ENCODE measurements around the gene RAB11FIP4. TPM values are rescaled to one million over a fixed set of nuclear protein-coding genes. Genes with fewer than 3 reads are reported as not detected.
A peak's percentile ranks its signal among the peaks of the same experiment; 100 is the strongest.

Gene RAB11FIP4
- total and polyA plus RNA-seq, 2 of the 13 experiments (the other 11 are each of a cell fraction or from before 2014, with no cell fraction given) = 28.0 to 89.3 TPM

DNA sequence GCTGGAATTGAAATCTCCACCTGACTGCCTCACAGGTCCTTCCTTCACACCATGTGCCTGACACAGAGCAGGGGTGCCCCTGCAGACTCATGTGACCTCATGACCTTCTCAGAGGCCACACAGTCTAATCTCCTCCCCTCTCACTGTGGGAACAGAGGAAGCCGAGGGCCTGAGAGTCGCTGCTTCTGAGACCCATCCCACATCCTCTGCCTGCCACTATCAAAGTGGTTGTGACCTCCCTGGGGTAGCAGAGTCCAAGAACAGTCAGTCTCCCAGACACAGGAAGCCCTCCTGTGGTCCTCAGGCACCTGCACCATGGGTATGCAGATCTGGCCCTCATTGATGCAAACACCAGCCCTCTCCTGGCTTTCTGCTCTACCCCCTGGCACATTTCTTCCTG is 78.5 kb downstream of the RAB11FIP4 start (continued):
- peak; percentile 66 for TF ChIP-seq NR2C2 (CRISPR knock-in tag; IDR thresholded peaks at IDR 0.05; ENCODE audit: borderline replicate concordance)
- no peak for TF ChIP-seq RCOR2 (CRISPR knock-in tag; IDR thresholded peaks at IDR 0.05)
- no peak for TF ChIP-seq FOXA1 (IDR thresholded peaks at IDR 0.05)
- 0 out of 2 replicates have a peak, but pooled peaks have one; percentile 6 for TF ChIP-seq FOXA1 (CRISPR knock-in tag; IDR thresholded peaks at IDR 0.05)
- TF ChIP-seq RXRB (CRISPR knock-in tag; IDR thresholded peaks at IDR 0.05; ENCODE audit: borderline replicate concordance) = 0 out of 2 replicates have a peak, but pooled peaks have one; percentile 36
- TF ChIP-seq ZNF460 (CRISPR knock-in tag; IDR thresholded peaks at IDR 0.05; ENCODE audit: borderline replicate concordance) = no peak
- TF ChIP-seq SOX6 (IDR thresholded peaks at IDR 0.05) = no peak
- TF ChIP-seq SOX6 (CRISPR knock-in tag; IDR thresholded peaks at IDR 0.05) = peak; percentile 45; the same call in 1 of the 2 replicates
- 0 out of 2 replicates have a peak, but pooled peaks have one; percentile 24 for TF ChIP-seq PHF21A (CRISPR knock-in tag; IDR thresholded peaks at IDR 0.05)
- no peak for TF ChIP-seq KDM3A (CRISPR knock-in tag; IDR thresholded peaks at IDR 0.05; ENCODE audit: low read depth)
- peak; percentile 44; the same call in 1 of the 2 replicates for TF ChIP-seq MYC (CRISPR knock-in tag; IDR thresholded peaks at IDR 0.05; ENCODE audit: borderline replicate concordance)
- peak; percentile 85 for TF ChIP-seq ZSCAN25 (CRISPR knock-in tag; IDR thresholded peaks at IDR 0.05)
- TF ChIP-seq IKZF4 (CRISPR knock-in tag; IDR thresholded peaks at IDR 0.05; ENCODE audit: borderline replicate concordance, low read depth, not compliant biosample characterization) = no peak
- no peak for TF ChIP-seq ZNF292 (CRISPR knock-in tag; IDR thresholded peaks at IDR 0.05; ENCODE audit: borderline replicate concordance, low read depth)
- no peak for TF ChIP-seq ZNF614 (CRISPR knock-in tag; IDR thresholded peaks at IDR 0.05; ENCODE audit: borderline replicate concordance)
- TF ChIP-seq ZNF724P (CRISPR knock-in tag; IDR thresholded peaks at IDR 0.05; ENCODE audit: borderline replicate concordance) = no peak
- TF ChIP-seq JUNB (CRISPR knock-in tag; IDR thresholded peaks at IDR 0.05; ENCODE audit: borderline replicate concordance) = no peak
- TF ChIP-seq PRMT3 (CRISPR knock-in tag; IDR thresholded peaks at IDR 0.05; ENCODE audit: borderline replicate concordance, low read depth) = no peak
- 0 out of 2 replicates have a peak, but pooled peaks have one; percentile 18 for TF ChIP-seq ZNF205 (CRISPR knock-in tag; IDR thresholded peaks at IDR 0.05)
- TF ChIP-seq MTA1 (CRISPR knock-in tag; IDR thresholded peaks at IDR 0.05; ENCODE audit: borderline replicate concordance) = 0 out of 2 replicates have a peak, but pooled peaks have one; percentile 44
- no peak for TF ChIP-seq NONO (IDR thresholded peaks at IDR 0.05)
- 0 out of 2 replicates have a peak, but pooled peaks have one; percentile 35 for TF ChIP-seq NONO (CRISPR knock-in tag; conservative IDR thresholded peaks at IDR 0.05)
- TF ChIP-seq, protein P1, sequence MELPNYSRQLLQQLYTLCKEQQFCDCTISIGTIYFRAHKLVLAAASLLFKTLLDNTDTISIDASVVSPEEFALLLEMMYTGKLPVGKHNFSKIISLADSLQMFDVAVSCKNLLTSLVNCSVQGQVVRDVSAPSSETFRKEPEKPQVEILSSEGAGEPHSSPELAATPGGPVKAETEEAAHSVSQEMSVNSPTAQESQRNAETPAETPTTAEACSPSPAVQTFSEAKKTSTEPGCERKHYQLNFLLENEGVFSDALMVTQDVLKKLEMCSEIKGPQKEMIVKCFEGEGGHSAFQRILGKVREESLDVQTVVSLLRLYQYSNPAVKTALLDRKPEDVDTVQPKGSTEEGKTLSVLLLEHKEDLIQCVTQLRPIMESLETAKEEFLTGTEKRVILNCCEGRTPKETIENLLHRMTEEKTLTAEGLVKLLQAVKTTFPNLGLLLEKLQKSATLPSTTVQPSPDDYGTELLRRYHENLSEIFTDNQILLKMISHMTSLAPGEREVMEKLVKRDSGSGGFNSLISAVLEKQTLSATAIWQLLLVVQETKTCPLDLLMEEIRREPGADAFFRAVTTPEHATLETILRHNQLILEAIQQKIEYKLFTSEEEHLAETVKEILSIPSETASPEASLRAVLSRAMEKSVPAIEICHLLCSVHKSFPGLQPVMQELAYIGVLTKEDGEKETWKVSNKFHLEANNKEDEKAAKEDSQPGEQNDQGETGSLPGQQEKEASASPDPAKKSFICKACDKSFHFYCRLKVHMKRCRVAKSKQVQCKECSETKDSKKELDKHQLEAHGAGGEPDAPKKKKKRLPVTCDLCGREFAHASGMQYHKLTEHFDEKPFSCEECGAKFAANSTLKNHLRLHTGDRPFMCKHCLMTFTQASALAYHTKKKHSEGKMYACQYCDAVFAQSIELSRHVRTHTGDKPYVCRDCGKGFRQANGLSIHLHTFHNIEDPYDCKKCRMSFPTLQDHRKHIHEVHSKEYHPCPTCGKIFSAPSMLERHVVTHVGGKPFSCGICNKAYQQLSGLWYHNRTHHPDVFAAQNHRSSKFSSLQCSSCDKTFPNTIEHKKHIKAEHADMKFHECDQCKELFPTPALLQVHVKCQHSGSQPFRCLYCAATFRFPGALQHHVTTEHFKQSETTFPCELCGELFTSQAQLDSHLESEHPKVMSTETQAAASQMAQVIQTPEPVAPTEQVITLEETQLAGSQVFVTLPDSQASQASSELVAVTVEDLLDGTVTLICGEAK (IDR thresholded peaks at IDR 0.05) = no peak
- TF ChIP-seq, protein P1 (CRISPR knock-in tag; IDR thresholded peaks at IDR 0.05) = 0 out of 2 replicates have a peak, but pooled peaks have one; percentile 44
- no peak for TF ChIP-seq DNMT3B (CRISPR knock-in tag; conservative IDR thresholded peaks at IDR 0.05)

All from HepG2 (cell line).